ENCODE results near the gene LYPD6B. TPM values are rescaled to one million over a fixed set of nuclear protein-coding genes. Genes with fewer than 3 reads are reported as not detected.

The LYPD6B gene
- total RNA-seq, 1 donor from 2014 or later, result not detected

DNA sequence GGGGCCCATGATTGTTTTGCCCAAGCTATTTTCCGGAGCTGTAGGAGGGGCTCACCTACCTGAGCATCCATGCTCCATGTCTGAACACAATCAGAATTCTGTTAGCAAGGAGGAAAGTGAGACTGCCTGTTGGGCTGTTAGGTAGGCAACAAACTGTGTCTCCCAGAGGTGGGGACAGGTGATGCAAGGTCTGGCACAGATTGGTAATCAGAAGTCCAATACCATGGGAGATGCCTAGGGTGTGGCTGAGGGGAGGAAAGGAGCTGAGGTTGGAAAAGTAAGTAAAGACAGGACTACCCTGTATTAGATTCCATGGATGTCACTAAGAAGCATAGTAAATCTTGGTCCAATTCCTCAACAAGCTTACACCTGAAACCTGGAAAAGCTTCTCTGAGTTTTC, 3.0 kb downstream of the LYPD6B start:
- Histone ChIP-seq H3K4me3 (no peak overlapping the region), H3K27ac (replicated peaks) (no peak overlapping the region), H3K36me3 (no peaks in the 10 kb centered on the region), H3K9me3 (replicated peaks) (peaks cover 19% of the 10 kb centered on the region), H3K27me3 (ENCODE audit: low read depth) (peaks cover 53% of the 10 kb centered on the region), H3K4me1 (no peaks in the 10 kb centered on the region)
- DNase-seq, result no peak
- TF ChIP-seq, protein P1, sequence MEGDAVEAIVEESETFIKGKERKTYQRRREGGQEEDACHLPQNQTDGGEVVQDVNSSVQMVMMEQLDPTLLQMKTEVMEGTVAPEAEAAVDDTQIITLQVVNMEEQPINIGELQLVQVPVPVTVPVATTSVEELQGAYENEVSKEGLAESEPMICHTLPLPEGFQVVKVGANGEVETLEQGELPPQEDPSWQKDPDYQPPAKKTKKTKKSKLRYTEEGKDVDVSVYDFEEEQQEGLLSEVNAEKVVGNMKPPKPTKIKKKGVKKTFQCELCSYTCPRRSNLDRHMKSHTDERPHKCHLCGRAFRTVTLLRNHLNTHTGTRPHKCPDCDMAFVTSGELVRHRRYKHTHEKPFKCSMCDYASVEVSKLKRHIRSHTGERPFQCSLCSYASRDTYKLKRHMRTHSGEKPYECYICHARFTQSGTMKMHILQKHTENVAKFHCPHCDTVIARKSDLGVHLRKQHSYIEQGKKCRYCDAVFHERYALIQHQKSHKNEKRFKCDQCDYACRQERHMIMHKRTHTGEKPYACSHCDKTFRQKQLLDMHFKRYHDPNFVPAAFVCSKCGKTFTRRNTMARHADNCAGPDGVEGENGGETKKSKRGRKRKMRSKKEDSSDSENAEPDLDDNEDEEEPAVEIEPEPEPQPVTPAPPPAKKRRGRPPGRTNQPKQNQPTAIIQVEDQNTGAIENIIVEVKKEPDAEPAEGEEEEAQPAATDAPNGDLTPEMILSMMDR (IDR thresholded peaks at IDR 0.05; ENCODE audit: borderline replicate concordance), result no peak
- intact Hi-C loops (cut with micrococcal nuclease), result no loop called here

DNA sequence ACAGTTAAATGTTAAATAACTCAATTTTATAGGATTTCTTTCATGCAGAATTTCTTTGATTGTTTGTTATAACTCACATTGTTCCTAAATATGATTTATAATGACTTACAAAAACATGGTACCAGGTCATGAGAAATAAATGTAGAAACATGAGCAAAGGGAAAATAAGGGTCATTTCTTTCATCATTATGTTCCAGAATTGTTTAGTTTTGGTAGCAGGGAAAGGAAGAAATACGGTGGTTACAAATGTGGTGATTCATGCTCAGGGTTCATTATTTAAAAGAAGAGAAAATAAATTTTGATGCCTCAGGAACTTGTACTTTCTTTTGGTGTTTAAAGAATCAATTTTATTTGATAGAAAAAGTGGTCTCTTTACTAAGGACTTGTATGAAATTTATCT, 4.4 kb downstream of the LYPD6B start:
- Histone ChIP-seq H3K4me1 (no peaks in the 10 kb centered on the region), H3K27me3 (ENCODE audit: low read depth) (peaks cover 39% of the 10 kb centered on the region), H3K4me3 (no peak overlapping the region), H3K9me3 (replicated peaks) (peaks cover 33% of the 10 kb centered on the region), H3K36me3 (no peaks in the 10 kb centered on the region), H3K27ac (replicated peaks) (no peak overlapping the region)
- intact Hi-C loops (cut with micrococcal nuclease), result no loop called here
- DNase-seq, result no peak
- TF ChIP-seq, protein P1 (IDR thresholded peaks at IDR 0.05; ENCODE audit: borderline replicate concordance), result no peak

DNA sequence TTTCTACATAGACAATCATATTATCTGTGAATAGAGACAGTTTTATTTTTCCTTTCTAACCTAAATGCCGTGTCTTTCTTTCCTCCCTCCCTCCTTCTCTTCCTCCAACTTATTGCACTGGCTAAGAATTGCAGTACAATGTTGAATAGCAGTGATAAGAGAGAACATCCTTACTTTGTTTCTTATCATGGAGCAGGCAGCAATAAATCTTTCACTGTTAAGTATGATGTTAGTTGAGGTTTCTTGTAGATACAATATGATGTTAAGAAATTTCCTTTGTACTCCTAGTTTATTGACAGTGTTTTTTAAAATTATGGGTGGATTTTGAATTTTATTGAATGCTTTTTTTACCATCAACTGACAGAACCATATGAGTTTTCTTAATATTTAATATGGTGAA, 6.0 kb downstream of the LYPD6B start:
- Histone ChIP-seq H3K36me3 (no peaks in the 10 kb centered on the region), H3K27me3 (ENCODE audit: low read depth) (peaks cover 23% of the 10 kb centered on the region), H3K4me3 (no peak overlapping the region), H3K4me1 (no peaks in the 10 kb centered on the region), H3K9me3 (replicated peaks) (peaks cover 36% of the 10 kb centered on the region), H3K27ac (replicated peaks) (no peak overlapping the region)
- intact Hi-C loops (cut with micrococcal nuclease), result no loop called here
- no peak for DNase-seq
- TF ChIP-seq, protein P1 (IDR thresholded peaks at IDR 0.05; ENCODE audit: borderline replicate concordance), result no peak

DNA sequence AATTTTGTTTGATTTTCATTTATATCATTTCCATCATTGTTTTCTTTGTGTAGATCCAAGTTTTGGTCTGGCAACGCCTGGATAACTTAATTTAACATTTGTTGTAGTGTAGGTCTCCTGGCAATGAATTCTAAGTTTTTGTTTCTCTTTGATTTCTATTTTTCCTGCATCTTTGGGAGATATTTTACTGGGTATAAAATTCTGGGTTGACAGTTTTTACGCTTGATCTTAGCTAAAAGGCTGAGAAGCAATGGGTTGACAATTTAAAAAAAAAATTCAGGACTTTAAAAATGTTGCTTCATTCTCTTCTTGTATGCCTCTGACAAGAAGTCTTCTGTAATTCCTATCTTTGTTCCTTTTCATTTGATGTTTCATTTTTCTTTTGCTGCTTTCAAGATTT, 8.6 kb downstream of the LYPD6B start:
- no peaks in the 10 kb centered on the region for H3K4me1 ChIP-seq
- intact Hi-C loops (cut with micrococcal nuclease), result no loop called here
- H3K27ac ChIP-seq (replicated peaks), result no peak overlapping the region
- H3K36me3 ChIP-seq, result no peaks in the 10 kb centered on the region
- H3K27me3 ChIP-seq (ENCODE audit: low read depth), result no peaks in the 10 kb centered on the region
- H3K9me3 ChIP-seq (replicated peaks), result peaks cover 36% of the 10 kb centered on the region
- H3K4me3 ChIP-seq, result no peak overlapping the region
- TF ChIP-seq, protein P1 (IDR thresholded peaks at IDR 0.05; ENCODE audit: borderline replicate concordance), result no peak
- no peak for DNase-seq

GRCh38 chr2:149049142-149049541, 10.6 kb downstream of the LYPD6B start:
- no peaks in the 10 kb centered on the region for H3K36me3 ChIP-seq
- no peak overlapping the region for H3K27ac ChIP-seq (replicated peaks)
- peaks cover 36% of the 10 kb centered on the region for H3K9me3 ChIP-seq (replicated peaks)
- no peaks in the 10 kb centered on the region for H3K27me3 ChIP-seq (ENCODE audit: low read depth)
- no peak overlapping the region for H3K4me3 ChIP-seq
- DNase-seq, result no peak
- TF ChIP-seq, protein P1 (IDR thresholded peaks at IDR 0.05; ENCODE audit: borderline replicate concordance), result no peak
- intact Hi-C loops (cut with micrococcal nuclease), result no loop called here
- H3K4me1 ChIP-seq, result no peaks in the 10 kb centered on the region

DNA sequence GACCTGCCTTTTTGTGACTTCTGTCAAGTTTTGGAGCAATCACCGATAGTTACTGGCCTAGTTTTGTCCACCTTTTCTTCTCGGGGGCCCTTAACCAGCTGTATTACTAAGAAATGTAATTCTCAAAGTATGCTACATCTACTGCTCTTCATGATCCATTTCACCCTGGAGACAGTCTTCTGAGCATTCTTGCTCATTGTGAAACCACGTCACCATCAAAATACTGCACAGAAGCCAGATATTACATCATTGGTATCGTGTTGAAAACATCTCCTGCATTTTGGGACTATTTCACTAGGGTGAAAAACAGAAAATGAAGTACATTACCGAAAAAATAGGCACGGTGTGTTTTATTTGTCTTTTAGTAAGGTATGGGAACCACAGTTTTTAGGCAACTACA, 11.7 kb downstream of the LYPD6B start:
- no peaks in the 10 kb centered on the region for H3K36me3 ChIP-seq
- H3K4me1 ChIP-seq, result no peaks in the 10 kb centered on the region
- no peaks in the 10 kb centered on the region for H3K27me3 ChIP-seq (ENCODE audit: low read depth)
- no peak overlapping the region for H3K4me3 ChIP-seq
- intact Hi-C loops (cut with micrococcal nuclease), result no loop called here
- TF ChIP-seq, protein P1 (IDR thresholded peaks at IDR 0.05; ENCODE audit: borderline replicate concordance), result no peak
- H3K9me3 ChIP-seq (replicated peaks), result peaks cover 30% of the 10 kb centered on the region
- DNase-seq, result no peak
- H3K27ac ChIP-seq (replicated peaks), result no peak overlapping the region

All from left ventricle myocardium inferior (tissue), 1 donor.